Kidney (tissue), 14 donors: ENCODE data around the gene RGS21. TPM values are rescaled to one million over a fixed set of nuclear protein-coding genes. Genes with fewer than 3 reads are reported as not detected.

Source experiments
- DNase-seq, 5 donors: peaks; one replicate each; pipeline ENCODE4 v3.0.0-alpha.2; 2013 to 2020
- FAIRE-seq: peaks from 2 replicates; lab custom pipeline; 2012; peaks lifted over from hg19 to GRCh38; lab: Jason Lieb, UNC
- H3K27ac ChIP-seq, 2 donors: one replicate each; pipeline ENCODE4 v1.7.0; 2013; ENCODE audit warnings: low read depth in 2 of 2, low read length in 2 of 2, inconsistent platforms in 1 of 2
- H3K27me3 ChIP-seq: one replicate; pipeline ENCODE4 v1.7.1; 2013; ENCODE audit warnings: low read length, inconsistent platforms; ENCODE audit not compliant: control insufficient read depth, insufficient read depth
- H3K36me3 ChIP-seq, 3 donors: one replicate each; pipeline versions ENCODE4 v1.7.0 to v1.7.1; 2013; ENCODE audit warnings: low read length in 3 of 3, control low read depth in 1 of 3, inconsistent platforms in 1 of 3; ENCODE audit not compliant: insufficient read depth in 3 of 3, control insufficient read depth in 2 of 3
- H3K4me1 ChIP-seq, 3 donors: one replicate each; pipeline versions ENCODE4 v1.7.0 to v1.7.1; 2013; ENCODE audit warnings: low read length in 3 of 3, inconsistent platforms in 1 of 3, low read depth in 1 of 3; ENCODE audit not compliant: control insufficient read depth in 2 of 3, insufficient read depth in 2 of 3
- H3K4me3 ChIP-seq, 3 donors: one replicate each; pipeline versions ENCODE4 v1.7.0 to v1.8.1; 2013; ENCODE audit warnings: low read length in 3 of 3, control low read depth in 1 of 3, inconsistent platforms in 1 of 3
- H3K9ac ChIP-seq, 3 donors: one replicate each; pipeline versions ENCODE4 v1.7.0 to v1.7.1; 2013; ENCODE audit warnings: low read length in 3 of 3, control low read depth in 1 of 3, inconsistent platforms in 1 of 3
- H3K9me3 ChIP-seq, 3 donors: one replicate each; pipeline versions ENCODE4 v1.7.0 to v1.7.1; 2013; ENCODE audit warnings: low read length in 3 of 3, control low read depth in 1 of 3, inconsistent platforms in 1 of 3; ENCODE audit not compliant: control insufficient read depth in 2 of 3, insufficient read depth in 1 of 3
- intact Hi-C: fragments of 100-400 bp; cut with DNase I; formaldehyde crosslinking; loops from one replicate; pipeline ENCODE4 v1.11.1; 2022
- polyA plus RNA-seq: library from polyadenylated mRNA; stranded (reverse); fragments of 350-450 nt; fragmentation: Illumina TruSeq; extraction: RNeasy Lipid Tissue Mini Kit (QIAGEN cat#74804); gene quantifications from one replicate; pipeline ENCODE4 v1.2.3, GENCODE V29; 2014; ENCODE audit warnings: low read depth, low replicate concordance; ENCODE audit not compliant: insufficient read depth
- total RNA-seq: library from RNA; stranded (reverse); fragmentation: NEBNext Ultra II Directional; extraction: Animal tissue kit (Norgen Biotek cat#: 25700); gene quantifications from one replicate; pipeline ENCODE4 v1.2.1, GENCODE V29; 2021
- TF ChIP-seq, protein P1 (sequence below): IDR thresholded peaks from 3 replicates; pipeline ENCODE4 v1.5.1; 2012; ENCODE audit warnings: mild to moderate bottlenecking, moderate library complexity, borderline replicate concordance; ENCODE audit not compliant: insufficient read depth; ENCODE audit errors: extremely low read depth
- donor health status: control.
- donor health status: control.
- donor health status: control.
- donor health status: control.
- donor health status: control.
- donor health status: DM: yes; HTN: yes; CAD: no.
- donor health status: Normal renal cell carcinoma (clear cell type).

The RGS21 gene
- total and polyA plus RNA-seq, 2 donors from 2014 or later: not detected

DNA sequence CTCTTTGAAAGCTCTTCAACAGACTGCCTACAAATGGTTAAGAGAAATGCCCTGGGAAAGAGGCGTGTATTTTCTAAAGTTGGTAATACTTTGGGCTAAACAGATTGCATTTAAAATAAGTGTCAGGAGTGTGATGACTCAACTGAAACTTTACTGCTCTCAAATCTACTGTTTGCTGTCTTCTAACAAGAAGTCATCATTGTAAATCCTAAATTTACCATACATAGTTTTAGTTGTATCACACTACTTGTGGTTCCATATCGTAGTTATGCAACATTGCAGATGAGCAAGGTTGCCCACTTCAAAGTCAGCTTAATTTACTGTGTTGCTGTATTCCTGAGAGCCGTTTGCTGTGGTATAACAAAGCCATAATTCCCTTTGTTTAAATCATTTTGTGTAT, 59.6 kb downstream of the RGS21 start:
- H3K27ac ChIP-seq: no peak overlapping the region
- no peak for FAIRE-seq
- intact Hi-C loops: no loop called here

DNA sequence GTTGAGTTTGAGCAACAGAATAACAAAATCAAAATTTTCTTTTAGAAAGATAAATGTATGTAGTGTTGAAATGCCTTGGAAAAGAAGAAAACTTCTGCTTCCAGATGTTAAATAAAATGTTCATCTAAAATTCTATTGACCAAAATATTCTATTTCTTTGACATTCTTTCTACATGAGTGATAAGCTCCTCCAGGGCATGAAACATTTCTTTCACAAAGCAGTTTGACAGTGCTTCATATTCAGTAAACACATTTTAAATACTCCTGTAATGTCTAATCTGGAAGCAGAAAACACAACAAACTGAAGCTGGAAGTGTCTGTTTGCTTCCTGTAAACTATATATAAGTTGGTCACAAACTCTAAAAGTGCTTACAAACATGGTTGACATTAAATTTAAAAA, 61.5 kb downstream of the RGS21 start:
- Histone ChIP-seq H3K9ac (no peak overlapping the region), H3K36me3 (no peaks in the 10 kb centered on the region), H3K4me3 (no peak overlapping the region), H3K27ac (no peak overlapping the region), H3K4me1 (no peaks in the 10 kb centered on the region), H3K27me3 (no peaks in the 10 kb centered on the region), H3K9me3 (no peaks in the 10 kb centered on the region)
- TF ChIP-seq, protein P1, sequence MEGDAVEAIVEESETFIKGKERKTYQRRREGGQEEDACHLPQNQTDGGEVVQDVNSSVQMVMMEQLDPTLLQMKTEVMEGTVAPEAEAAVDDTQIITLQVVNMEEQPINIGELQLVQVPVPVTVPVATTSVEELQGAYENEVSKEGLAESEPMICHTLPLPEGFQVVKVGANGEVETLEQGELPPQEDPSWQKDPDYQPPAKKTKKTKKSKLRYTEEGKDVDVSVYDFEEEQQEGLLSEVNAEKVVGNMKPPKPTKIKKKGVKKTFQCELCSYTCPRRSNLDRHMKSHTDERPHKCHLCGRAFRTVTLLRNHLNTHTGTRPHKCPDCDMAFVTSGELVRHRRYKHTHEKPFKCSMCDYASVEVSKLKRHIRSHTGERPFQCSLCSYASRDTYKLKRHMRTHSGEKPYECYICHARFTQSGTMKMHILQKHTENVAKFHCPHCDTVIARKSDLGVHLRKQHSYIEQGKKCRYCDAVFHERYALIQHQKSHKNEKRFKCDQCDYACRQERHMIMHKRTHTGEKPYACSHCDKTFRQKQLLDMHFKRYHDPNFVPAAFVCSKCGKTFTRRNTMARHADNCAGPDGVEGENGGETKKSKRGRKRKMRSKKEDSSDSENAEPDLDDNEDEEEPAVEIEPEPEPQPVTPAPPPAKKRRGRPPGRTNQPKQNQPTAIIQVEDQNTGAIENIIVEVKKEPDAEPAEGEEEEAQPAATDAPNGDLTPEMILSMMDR: no peak
- FAIRE-seq (no peak), DNase-seq (no peak)
- intact Hi-C loops: no loop called here

More for the DNA sequence above, 59.6 kb downstream of the RGS21 start:
- Histone ChIP-seq H3K36me3 (no peaks in the 10 kb centered on the region), H3K4me1 (no peaks in the 10 kb centered on the region), H3K9me3 (no peaks in the 10 kb centered on the region), H3K9ac (no peak overlapping the region), H3K27me3 (no peaks in the 10 kb centered on the region), H3K4me3 (no peak overlapping the region)
- TF ChIP-seq, protein P1: no peak
- DNase-seq: no peak

DNA sequence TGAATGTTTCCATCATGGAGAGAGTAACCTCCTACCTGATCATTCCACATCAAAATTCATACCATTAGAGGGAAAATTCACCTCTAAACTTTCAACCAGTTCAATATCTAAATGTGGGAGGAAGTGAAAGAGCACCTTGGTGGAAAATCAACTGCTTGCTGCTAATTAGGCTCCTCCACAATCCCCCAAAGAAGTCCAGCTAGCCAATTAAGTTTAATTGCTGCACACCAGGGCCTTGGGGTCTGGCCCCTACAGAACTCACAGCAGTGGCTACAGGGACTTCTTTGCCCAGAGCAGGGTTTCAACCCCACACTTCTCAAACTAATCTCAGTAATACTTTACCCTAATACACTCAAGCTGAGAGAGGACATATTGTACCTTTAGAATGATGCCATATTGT, 62.1 kb downstream of the RGS21 start:
- intact Hi-C loops: no loop called here
- no peaks in the 10 kb centered on the region for H3K4me1 ChIP-seq
- no peaks in the 10 kb centered on the region for H3K36me3 ChIP-seq
- no peak overlapping the region for H3K27ac ChIP-seq
- no peak overlapping the region for H3K4me3 ChIP-seq
- no peak for DNase-seq
- H3K9me3 ChIP-seq: no peaks in the 10 kb centered on the region
- no peak overlapping the region for H3K9ac ChIP-seq
- FAIRE-seq: no peak
- no peaks in the 10 kb centered on the region for H3K27me3 ChIP-seq
- TF ChIP-seq, protein P1: no peak

DNA sequence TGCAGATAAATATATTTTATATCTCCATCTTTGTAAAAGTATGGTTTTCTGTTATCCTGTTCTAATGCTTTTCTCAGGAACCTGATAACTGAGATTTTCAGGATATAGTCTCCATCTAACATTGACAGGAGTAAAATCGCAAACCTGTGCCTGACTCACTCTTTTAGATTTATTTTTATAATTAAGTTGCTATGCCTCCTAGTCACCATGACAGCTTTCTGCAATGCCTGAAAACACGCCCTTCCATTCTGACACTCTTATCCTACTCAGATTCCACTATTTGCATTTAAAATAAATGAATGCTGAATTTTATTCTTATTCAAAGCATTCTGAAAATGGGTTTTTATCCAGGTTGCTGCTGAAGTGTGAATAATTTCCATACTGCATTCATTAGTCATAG, 62.8 kb downstream of the RGS21 start:
- intact Hi-C loops: no loop called here
- DNase-seq: no peak
- no peak overlapping the region for H3K27ac ChIP-seq
- no peak overlapping the region for H3K9ac ChIP-seq
- no peak for FAIRE-seq
- TF ChIP-seq, protein P1: no peak
- H3K4me1 ChIP-seq: no peaks in the 10 kb centered on the region
- H3K4me3 ChIP-seq: no peak overlapping the region
- H3K9me3 ChIP-seq: no peaks in the 10 kb centered on the region
- no peaks in the 10 kb centered on the region for H3K27me3 ChIP-seq
- H3K36me3 ChIP-seq: no peaks in the 10 kb centered on the region
